ENCODE data around the gene FRS3. TPM values are rescaled to one million over a fixed set of nuclear protein-coding genes. Genes with fewer than 3 reads are reported as not detected.
"Not testable (repeated sequence)": the region's sequence is repeated elsewhere in the genome, so short reads cannot be mapped to it uniquely, and the experiment has no call there.

Gene FRS3
- total RNA-seq, 1 experiment from 2014 or later: 2.3 TPM

DNA sequence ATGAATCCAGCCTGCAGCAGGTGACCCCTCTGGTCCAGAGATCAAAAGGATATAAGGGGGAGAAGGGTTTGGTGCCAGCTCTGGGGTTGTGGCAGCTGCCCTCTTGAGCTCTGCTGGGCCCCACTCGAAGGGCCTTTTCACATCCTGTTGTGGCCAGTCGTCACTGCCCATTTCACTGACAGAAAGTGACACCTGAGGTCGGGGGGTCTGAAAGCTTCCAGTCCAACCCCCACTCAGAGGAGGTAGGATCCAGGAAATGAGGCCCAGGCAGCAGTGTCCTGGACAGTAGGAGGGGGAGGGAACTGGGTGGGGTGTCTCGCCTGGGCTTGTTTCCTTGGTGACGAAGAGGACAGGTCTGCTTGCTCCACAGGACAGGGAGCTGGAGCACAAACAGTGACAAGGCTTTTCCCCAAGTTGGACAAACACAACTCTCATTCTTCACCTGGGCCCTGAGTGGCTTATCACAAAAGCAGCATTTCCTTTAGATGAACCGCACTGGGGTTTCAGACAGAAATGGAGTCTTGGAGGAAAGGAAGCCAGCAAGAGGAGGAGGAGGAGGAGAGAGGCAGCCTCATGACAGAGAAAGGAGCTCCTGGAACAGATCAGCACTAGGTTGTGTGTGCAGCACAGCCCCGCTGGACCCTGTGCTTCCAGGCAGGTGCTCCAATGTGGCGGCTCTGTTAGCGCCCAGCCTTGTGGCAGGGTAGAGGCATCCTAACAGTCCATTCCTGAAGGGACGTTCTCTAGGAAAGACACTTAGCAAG is 11.0 kb downstream of the FRS3 start:
- DNase-seq (ENCODE audit: low read depth): no peak

DNA sequence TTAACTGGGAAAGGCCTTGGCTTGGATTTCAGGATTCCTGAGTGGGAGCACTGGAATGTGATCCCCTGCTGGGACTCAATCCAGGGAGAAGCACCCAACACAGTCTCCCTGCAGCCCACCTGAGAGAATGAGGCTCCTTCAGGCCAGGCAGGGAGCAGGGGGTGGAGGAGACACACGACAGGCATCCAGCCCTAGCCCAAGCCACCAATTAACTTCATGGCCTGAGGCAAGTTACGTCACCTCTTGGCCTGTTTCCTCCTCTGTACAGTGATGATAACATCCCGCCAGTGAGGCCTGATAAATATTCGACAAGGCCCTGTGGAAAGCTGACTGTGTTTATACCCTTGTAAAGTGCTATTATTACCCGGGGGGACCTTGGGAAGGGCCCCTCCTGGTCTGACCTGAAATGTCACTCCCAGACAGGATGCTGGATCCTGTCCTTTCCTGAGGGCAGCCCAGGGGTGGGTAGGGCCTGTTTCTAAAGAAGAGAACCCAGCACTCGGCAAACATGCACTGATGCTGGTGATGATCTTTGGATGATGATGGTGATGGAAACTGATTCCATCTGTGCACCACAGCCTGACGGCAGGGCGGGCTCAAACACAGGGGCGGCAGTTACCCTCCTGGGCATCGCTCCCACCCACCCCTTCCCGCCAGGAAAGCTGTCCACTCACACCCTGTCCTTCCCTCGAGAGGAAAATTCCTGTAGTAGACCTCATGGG is 12.4 kb downstream of the FRS3 start:
- DNase-seq (ENCODE audit: low read depth): peak; percentile 92

DNA sequence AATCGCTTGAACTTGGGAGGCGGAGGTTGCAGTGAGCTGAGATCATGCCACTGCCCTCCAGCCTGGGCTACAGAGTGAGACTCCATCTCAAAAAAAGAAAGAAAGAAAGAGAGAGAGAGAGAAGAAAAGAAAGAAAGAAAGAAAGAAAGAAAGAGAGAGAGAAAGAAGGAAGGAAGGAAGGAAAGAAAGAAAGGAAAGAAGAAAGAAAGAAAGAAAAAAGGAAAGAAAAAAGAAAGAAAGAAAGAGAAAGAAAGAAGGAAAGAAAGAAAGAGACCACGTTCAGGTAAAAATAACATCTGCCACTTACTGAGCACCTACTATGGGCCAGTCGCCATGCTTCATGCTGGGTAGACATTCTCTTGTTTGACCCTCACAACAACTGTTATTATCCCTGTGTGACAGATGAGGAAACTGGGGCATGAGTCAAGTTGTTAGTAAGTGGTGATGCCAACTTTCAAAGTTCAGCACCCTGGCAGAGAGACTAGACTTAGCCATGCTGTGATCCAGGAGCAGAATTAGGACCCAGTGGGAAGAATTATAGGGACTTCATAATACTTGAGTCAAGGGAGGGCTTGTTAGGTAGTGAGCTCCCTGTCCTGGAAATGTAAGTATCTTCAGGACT is 13.5 kb downstream of the FRS3 start:
- not testable (repeated sequence) for DNase-seq (ENCODE audit: low read depth)

DNA sequence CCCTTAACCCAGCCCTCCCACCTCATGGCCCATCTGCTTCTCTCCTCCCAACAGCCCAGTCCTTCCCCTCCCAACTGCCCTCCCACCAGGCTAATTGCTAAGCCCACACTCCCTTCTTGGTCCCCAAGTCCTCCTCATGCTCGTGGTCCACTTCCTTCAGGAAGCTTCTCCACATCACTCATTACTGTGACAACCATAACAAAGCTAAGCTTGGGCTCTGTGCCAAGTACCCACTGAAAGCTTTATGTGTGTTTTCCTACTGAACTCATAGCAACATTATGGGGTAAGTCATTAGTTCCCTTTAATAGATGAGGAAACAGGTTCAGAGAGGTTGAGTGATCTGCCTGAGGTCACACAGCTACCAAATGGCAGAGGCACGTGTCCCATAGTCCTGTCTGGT is 16.2 kb downstream of the FRS3 start:
- DNase-seq (ENCODE audit: low read depth): peak; percentile 21

DNA sequence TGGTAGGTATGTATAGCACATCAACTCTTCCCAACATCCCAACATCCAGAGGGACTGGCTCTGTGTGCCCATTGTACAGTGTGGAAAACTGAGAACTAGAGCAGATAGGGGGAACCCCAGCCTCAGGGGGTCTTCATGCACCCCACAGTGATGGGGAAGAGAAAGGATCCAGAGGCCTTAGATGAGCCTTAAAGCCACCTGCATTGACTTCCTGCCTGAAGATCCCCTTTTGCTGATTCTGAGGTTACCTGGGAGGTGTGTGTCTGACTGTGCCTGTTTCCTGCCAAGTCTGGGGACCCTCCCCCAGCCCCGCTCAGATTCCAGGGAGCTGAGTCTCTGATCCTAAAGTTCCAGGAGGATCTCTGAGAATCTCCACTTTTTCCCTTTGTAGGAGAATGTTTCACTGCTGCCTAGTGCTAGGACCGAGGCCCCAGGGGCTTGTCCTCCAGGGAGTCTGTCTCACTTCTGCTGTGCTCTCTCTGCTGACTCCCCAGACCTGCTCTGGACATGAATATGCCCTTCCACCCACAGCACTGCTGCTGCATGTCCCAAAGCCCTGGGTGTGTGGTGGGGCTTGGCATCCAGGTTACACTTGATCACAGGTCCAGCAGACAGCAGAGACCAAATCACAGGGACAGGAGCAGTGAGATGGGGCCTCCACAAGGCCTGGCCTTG is 19.7 kb downstream of the FRS3 start:
- no peak for DNase-seq (ENCODE audit: low read depth)

DNA sequence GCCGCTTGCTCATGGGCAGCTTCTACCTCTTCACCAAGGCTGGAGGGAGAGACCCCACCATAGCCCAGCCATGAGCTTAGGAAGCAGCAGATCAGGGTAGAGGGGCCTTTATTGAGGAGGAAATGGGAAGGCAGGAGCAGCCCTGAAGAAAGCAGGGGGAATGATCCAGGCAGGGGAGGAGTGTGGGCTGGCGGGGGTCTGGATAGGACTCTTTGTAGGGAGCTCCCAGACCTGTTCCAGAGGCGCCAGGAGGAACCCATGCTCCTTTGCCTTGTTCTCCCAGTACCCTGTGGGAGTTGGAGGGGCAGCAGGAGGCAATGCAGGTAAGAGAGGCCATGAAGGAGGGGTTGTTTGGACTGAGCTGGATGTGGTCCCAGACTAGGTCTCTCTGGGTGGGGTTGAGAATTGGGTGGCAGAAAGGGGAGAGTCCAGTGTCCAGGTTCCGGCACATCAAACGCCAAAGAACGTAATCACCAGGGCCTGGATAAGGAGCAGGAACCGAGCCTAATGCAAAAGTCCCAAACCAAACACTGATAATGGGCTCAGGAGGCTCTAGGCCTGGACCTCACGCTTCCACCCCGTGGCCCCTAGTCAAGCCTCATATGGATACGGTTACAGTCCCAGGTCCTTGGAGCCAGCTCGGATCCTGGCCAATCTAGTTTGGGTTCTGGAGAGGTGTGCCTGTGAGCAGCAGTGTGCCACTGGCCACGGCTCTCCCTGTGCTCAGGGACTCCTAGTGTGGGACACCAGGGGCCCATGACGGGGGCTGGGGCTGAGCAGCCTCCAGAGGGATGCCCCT is 20.4 kb downstream of the FRS3 start:
- DNase-seq (ENCODE audit: low read depth): no peak

DNA sequence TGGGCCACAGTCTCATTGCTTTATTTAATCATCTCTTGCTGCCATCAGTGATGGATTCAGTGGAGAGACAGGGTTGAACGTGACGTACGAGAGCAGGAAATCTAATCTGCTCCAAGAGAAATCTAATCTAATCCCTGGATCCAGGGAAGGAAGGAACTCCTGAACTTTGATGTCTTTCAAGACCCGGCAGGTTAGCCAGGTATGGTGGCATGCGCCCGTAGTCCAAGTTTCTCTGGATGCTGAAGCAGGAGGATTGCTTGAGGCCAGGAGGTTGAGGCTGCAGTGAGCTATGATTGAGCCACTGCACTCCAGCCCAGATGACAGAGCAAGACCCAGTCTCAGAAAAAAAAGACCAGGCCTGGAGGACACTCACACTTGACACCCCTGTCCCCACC is 21.1 kb downstream of the FRS3 start:
- no peak for DNase-seq (ENCODE audit: low read depth)

- no peak for DNase-seq (ENCODE audit: low read depth)
These were observed 21.6 kb downstream of the FRS3 start for GRCh38 chr6:41757931-41758640.

DNA sequence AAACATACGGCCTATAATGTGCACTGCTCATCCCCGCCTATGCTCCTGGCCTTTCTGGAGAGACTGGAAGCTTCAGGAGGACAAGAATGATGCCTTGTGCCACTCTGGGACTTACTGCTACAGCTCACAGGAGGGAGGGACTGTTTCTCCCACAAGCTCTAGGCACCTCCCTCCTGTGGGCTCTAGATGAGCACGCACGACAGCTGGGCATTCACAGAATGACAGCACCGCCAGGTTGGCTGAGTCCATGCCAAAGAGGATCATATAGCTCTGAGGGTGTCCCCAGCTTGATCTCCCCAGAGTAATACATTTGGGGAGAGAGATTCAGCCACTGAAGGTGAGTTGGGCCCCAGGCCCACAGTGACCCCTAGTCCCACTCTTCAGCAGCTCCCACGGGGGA is 22.4 kb downstream of the FRS3 start:
- no peak for DNase-seq (ENCODE audit: low read depth)

- no peak for DNase-seq (ENCODE audit: low read depth)
These were observed 23.3 kb downstream of the FRS3 start for GRCh38 chr6:41756354-41756753.

DNA sequence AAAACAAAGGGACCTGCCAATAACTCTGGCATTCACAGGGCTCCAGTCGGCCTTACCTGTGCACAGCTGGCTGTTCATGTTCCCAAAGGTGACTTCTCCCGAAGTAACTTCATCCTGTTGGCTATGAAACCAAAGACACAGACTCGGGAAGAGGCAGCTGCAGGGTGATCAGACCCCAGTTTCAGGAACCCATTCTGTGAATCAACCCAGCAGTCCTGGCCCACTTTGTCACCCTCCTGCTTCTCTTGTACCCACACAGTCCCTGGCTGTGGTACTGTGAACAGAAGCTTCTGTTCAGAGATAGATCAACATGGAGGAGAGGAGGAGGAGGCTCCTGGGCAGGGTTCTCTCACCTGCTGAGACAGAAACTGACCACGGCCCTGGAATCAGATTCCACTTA is 23.8 kb downstream of the FRS3 start:
- no peak for DNase-seq (ENCODE audit: low read depth)

GRCh38 chr6:41750374-41750773 is 29.3 kb downstream of the FRS3 start:
- no peak for DNase-seq (ENCODE audit: low read depth)

- no peak for DNase-seq (ENCODE audit: low read depth)
These were observed 31.2 kb downstream of the FRS3 start for GRCh38 chr6:41748542-41748941.

DNA sequence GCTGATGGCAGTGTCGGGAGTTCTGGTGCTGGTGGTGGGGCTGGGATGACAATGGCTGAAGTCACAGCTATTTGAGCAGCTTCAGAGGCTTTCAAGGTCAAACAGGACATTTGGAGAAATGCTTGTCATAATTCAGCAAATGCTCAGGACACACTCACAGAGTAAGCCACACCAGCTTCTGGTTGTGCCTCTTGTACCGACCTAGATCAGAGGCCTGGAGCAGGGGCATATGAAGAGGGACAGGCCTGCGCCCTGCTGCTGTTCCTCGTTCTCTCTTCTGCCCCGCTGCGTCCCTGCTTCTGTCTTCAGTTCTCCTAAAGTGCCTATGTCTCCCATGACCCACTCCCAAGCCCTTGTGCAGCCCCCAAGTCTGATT is 31.6 kb downstream of the FRS3 start:
- no peak for DNase-seq (ENCODE audit: low read depth)

DNA sequence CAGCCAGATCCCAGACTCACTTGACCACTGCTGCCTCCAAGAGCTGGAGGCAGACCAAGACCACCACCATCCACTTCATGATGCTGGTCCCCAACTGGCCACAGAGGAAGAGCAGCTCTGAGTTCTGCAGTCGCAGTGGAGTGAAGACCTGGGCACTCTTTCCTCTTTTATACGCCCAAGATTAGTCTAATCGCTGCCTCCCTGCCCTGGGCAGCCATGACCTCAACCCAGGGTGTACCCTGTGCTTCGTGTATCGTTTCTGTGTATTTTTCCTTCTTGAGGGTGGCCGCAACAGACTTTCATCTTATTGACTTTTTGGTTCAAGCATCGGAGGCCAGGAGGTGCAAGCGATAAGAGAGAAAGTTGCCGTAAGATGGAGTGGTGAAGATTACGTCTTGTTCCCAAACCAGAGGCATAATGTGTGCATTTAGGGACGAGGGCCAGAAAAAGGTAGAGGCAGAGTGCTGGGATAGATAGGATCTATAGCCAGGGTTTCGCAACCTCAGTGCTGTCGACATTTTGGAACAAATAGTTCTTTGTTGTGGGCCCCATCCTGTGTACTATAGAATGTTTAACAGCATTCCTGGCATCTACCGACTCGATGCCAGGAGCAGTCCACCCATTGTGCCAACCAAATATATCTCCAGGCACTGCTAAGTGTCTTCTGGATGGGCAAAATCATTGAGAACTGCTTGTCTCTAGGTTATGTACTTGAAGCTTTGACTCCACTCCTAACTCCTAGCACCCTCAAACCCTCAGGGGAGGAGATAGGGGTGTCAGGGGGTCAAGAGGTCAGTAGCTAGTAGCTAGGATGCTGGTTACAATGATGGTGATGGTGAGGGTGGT is 32.2 kb downstream of the FRS3 start, which contains the start of gene PGC:
Gene PGC (minus strand): TSS at position 142 of the 846 bp plus-strand sequence. CDS start 63 bp downstream, at position 79.
- DNase-seq (ENCODE audit: low read depth): no peak

DNA sequence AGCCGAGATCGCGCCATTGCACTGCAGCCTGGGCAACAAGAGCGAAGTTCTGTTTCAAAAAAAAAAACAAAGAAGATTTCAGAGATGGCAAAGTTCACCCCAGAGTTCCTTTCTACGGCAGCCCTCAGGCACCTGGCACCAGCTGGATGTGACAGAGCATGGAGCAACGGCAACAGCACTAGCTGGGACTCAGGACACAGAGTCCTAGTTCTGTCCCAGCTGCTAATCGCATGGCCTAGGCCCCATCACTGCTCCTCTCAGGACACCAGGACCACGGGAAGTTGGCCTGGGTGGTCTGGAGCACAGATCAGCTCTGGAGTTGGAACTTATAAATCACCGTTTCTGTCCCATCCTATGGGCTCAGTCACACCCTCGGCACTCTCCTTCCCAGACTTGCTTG is 33.6 kb downstream of the FRS3 start:
- DNase-seq (ENCODE audit: low read depth): no peak

- DNase-seq (ENCODE audit: low read depth): no peak
These were observed 35.4 kb downstream of the FRS3 start for GRCh38 chr6:41744236-41744787.

DNA sequence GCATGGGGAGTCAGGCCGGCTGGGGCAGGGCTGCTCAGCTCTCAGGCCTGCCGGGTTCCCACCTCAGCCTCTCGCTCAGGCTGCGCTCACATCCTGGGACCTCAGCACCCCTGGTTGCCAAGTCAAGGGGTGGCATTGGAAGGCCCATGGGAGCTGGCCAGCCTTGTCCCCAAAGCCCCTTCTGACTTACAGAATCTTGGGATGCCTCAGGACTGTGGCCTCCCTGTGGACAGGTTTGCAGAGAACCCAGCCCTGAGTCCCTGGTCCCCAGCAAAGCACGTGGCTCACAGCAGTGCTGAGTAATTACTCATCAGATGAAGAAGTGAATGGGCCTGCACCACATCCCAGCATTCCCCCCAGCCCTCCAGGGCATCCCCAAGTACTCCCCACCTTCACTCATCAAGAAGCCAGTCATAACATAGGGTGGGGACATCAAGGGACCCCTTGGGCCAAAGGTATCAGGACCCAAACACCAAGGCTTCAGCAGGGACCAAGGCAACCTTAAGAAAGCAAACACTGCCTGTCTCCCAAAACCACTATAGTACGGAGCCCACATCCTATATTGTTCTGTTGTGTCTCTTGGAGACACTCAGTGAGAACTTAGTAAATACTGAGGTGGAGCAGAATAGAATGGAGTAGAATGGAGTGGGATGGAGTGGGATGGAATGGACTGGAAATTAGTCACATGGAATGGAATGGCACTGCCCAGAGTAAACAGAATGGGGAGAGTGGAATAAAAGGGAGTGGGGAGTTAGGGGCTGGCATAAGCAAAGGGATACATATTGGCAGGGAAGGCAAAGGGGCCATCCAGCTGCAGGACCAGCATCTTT is 36.1 kb downstream of the FRS3 start:
- DNase-seq (ENCODE audit: low read depth): no peak

All from RPMI7951 (cell line).